ENCODE results near the gene NCLN. TPM values are rescaled to one million over a fixed set of nuclear protein-coding genes. Genes with fewer than 3 reads are reported as not detected.

NCLN gene
- total RNA-seq, 2 donors from 2014 or later, result 29.4 to 40.4 TPM

GRCh38 chr19:3203805-3204645 is 18.3 kb downstream of the NCLN start:
- Histone ChIP-seq H3K4me3 (no peak overlapping the region), H3K4me1 (ENCODE audit: control insufficient read depth in 1 of 2, low read depth in 2 of 2) (no peaks in the 10 kb centered on the region), H3K27me3 (replicated peaks; ENCODE audit: insufficient read depth) (no peaks in the 10 kb centered on the region), H3K9me3 (no peaks in the 10 kb centered on the region), H3K36me3 (peaks cover 31% of the 10 kb centered on the region), H3K27ac (no peak overlapping the region)
- no peak for TF ChIP-seq CTCF (IDR thresholded peaks at IDR 0.05)
- DNase-seq (ENCODE audit: low spot score) (no peak), ATAC-seq (ENCODE audit: insufficient number of reproducible peaks, low FRiP score, low read depth) (no peak)

- no peak overlapping the region for H3K27ac ChIP-seq
- H3K9me3 ChIP-seq, result no peaks in the 10 kb centered on the region
- no peak overlapping the region for H3K4me3 ChIP-seq
- TF ChIP-seq CTCF (IDR thresholded peaks at IDR 0.05), result no peak
- H3K4me1 ChIP-seq (ENCODE audit: control insufficient read depth in 1 of 2, low read depth in 2 of 2), result no peaks in the 10 kb centered on the region
- ATAC-seq (ENCODE audit: insufficient number of reproducible peaks, low FRiP score, low read depth), result no peak
- no peaks in the 10 kb centered on the region for H3K27me3 ChIP-seq (replicated peaks; ENCODE audit: insufficient read depth)
- peaks cover 28% of the 10 kb centered on the region for H3K36me3 ChIP-seq
- no peak for DNase-seq (ENCODE audit: low spot score)
These were observed 19.0 kb downstream of the NCLN start for GRCh38 chr19:3204646-3205275.

GRCh38 chr19:3206216-3206953 is 20.7 kb downstream of the NCLN start:
- Histone ChIP-seq H3K36me3 (peaks cover 28% of the 10 kb centered on the region), H3K27me3 (replicated peaks; ENCODE audit: insufficient read depth) (no peaks in the 10 kb centered on the region), H3K4me1 (ENCODE audit: control insufficient read depth in 1 of 2, low read depth in 2 of 2) (no peaks in the 10 kb centered on the region), H3K9me3 (no peaks in the 10 kb centered on the region), H3K4me3 (no peak overlapping the region), H3K27ac (no peak overlapping the region)
- ATAC-seq (ENCODE audit: insufficient number of reproducible peaks, low FRiP score, low read depth) (no peak), DNase-seq (ENCODE audit: low spot score) (no peak)
- no peak for TF ChIP-seq CTCF (IDR thresholded peaks at IDR 0.05)

GRCh38 chr19:3207461-3208242 is 21.9 kb downstream of the NCLN start:
- no peak overlapping the region for H3K4me3 ChIP-seq
- no peaks in the 10 kb centered on the region for H3K27me3 ChIP-seq (replicated peaks; ENCODE audit: insufficient read depth)
- H3K4me1 ChIP-seq (ENCODE audit: control insufficient read depth in 1 of 2, low read depth in 2 of 2), result no peaks in the 10 kb centered on the region
- H3K9me3 ChIP-seq, result no peaks in the 10 kb centered on the region
- no peak for TF ChIP-seq CTCF (IDR thresholded peaks at IDR 0.05)
- H3K36me3 ChIP-seq, result peaks cover 25% of the 10 kb centered on the region
- DNase-seq (ENCODE audit: low spot score) (no peak), ATAC-seq (ENCODE audit: insufficient number of reproducible peaks, low FRiP score, low read depth) (no peak)
- no peak overlapping the region for H3K27ac ChIP-seq
